GM19438 (cell line): Measurements from ENCODE around the gene PPP4R2.
"Not testable (repeated sequence)": the region's sequence is repeated elsewhere in the genome, so short reads cannot be mapped to it uniquely, and the experiment has no call there.

Source experiments
- ATAC-seq: cut with Tn5 transposase; IDR thresholded peaks from one replicate; pipeline ENCODE4 v1.9.1; 2021; ENCODE audit warnings: low read depth; ENCODE audit not compliant: unreplicated experiment

The PPP4R2 gene

DNA sequence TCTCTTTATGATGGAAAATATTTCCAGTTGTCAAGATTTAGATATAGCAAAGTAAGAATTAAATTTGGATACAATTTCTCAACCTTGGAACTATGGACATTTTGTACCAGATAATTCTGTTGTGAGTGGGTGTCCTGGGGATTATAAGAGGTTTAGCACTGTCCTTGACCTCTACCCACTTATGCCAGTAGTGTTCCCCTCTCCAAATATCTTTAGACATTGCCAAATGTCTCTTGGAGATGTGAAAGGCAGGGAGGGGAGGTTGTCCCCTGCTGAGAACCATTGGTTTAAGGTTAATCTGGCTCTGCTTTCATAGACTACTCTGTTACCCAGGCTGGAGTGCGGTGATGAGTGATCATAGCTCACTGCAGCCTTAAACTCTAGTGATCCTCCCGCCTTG lies 64.8 kb downstream of the PPP4R2 start, which contains the start of gene EBLN2:
Gene EBLN2, plus strand, starts transcription at position 244 of the 400 bp plus-strand sequence. CDS start 423 bp downstream, outside the sequence.
- ATAC-seq, result no peak

DNA sequence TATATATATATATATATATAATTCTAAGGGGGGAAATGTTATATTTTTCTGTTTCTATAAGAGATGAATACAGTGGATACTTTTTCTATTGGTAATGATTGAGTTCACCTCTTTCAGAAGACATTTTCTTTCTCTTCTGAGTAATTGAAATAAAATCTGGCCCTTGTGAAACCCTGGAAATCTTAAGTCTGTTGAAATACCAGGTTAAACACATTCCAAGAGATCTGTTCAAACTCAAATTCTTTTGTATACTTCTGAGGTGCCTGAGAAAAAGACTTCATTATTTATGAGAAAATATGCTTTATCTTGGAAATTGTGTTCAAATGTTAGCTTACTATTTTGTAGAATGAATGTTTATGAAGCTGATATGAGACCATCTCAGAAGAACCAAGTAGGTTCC lies 69.6 kb downstream of the PPP4R2 start:
- not testable (repeated sequence) for ATAC-seq

DNA sequence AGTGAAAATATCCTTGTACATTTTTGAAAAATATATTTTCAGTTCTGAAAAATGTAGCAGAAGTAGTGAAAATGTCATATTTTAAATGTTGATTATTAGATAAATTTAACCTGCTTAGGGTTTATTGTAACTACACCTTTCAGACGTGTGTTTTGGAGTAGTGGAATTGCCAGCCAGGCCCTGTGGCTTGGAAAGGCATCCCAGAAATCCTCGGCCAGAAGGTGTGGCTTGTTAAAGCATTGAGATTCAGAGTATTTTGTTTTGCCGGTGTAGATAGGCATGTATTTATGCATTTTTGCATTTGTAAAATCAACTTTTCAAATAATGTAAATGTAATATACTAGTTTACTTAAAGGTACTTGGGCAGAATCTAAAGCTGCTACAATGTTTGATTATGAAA lies 71.8 kb downstream of the PPP4R2 start:
- ATAC-seq, result no peak

DNA sequence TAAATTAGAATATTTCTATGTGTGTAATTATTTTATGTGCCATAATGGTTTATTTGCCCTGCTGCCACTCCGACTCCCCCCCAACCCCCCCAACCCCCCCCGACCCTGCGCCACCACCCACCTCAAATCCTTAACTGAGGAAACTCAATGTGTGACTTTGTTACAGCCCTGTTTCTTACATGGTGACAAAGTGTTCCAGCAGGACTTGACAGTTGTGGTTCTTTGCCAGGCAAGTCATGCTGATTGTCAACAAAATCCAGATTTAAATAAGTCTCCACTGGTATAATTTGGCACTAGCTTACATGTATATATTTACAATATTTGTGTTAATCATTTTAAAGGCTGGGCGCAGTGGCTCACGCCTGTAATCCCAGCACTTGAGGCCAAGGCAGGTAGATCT lies 72.6 kb downstream of the PPP4R2 start:
- ATAC-seq, result no peak

DNA sequence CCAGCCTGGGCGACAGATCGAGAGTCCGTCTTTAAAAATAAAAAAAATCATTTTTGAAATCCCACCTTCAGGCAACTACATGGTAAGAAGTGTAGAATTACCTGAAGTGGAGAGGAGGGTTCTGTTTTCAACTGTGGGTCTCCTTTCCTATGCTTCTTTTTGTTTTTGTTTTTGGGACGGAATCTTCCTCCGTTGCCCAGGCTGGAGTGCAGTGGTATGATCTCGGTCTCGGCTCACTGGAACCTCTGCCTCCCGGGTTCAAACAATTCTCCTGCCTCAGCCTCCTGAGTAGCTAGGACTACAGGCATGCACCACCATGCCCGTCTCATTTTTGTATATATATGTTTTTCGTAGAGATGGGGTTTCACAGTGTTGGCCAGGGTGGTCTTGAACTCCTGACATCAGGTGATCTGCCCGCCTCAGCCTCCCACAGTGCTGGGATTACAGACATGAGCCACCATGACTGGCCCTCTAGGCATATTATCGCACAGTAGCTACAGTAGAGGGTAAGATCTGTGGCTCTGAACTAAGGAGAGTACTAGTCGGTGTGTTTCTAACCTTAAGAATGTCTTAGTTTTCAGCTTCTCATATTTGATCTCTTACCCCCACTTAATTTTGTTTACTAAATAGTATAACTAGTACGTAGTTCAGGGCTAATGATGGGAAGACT lies 73.3 kb downstream of the PPP4R2 start:
- no peak for ATAC-seq

DNA sequence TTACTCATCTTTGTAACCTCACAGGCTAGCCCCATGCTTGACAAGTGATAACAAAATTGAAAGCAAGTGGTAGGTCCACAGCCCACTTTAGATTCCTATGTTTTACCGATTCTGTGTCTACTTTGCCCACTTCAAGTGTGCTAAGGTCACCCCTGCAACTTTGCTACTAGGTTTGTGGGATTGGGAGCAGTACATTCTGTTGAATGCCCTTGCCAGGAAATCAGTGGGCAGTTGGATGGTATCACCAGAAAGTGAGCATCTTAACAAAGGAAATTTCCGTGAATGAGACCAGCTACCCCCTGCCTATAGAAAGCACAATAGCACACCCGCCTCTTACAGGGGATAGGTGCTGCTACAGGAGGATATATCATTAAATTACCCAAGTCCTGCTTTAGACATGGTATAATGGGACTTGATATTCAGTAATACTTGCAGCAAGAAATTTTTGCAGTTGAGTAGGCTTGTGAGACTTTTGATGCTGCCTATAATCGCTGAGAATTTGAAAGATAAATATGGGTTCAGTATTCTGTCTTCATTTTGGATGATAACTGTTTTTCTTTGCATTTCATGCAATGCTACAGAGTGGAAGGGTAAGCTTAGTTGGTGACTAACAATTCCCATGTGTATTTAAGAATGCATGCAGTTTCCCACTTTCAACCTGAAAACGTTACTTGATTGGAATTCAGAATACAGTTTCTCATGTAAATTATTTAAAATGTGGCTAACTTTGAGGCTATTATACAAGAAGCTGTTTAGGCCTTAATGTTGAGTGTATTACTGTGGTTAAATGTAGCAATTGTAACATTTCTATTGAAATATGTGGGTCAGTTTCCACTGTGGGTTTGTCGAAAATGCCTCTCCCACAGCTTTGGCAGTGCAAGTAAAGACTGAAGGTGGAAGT lies 74.3 kb downstream of the PPP4R2 start:
- no peak for ATAC-seq

DNA sequence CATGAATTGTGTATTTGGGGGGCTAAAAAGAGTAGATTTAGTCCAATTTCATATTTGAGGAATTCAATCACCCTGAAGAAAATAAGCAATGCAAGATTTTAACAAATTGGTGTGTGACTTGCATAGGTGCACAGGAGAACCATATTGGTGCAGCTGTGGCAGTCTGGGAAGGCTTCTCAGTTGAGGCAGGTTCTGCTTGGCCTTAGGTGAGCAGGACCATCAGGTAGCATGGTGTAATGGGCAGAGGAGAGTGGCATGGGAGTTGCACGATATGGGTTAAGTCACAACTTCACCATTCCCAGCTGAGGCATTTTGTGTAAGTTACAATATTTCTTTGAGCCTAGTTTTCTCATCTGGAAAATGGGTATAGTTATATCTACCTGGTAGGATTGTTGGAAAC lies 75.3 kb downstream of the PPP4R2 start:
- ATAC-seq, result no peak

DNA sequence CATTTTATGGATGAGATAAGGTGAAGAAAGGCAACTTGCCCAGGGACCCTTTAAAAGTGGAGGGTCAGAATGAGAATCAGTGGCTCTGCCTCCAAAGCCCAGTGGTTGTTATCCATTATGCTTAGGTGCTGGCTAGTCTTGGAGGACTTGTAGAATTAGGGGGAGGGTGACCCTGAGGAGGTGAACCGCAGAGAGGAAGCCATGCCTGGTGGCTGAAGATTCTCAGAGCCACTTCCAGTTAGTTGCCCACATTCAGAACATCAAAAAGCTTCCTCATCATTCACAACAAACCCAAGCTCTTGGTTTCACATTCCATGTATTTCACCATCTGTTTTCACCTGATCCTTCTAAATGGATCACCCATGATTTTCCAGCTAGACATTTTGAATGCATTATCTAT lies 76.0 kb downstream of the PPP4R2 start:
- no peak for ATAC-seq

DNA sequence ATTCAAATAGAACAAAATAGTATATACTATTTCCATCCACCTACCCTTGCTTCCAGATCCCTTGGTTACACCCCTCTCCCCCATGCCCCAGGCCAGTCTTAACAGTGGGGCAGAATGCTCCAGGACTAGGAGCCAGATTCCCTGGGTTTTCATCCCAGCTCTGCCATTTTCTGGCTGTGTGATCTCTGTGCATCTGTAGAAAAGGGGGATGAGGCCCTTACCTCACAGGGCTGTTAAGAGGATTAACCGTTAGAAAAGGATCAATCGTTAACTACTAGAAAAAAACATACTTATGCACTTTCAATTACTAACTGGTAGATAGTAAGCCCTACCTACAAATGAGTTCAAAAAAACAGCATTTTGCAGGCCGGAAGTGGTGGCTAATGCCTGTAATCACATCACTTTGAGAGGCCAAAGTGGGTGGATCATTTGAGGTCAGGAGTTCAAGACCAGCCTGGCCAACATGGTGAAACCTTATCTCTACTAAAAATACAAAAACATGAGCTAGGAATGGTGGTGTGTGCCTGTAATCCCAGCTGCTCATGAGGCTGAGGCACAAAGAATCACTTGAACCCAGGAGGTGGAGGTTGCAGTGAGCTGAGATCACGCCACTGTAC lies 76.6 kb downstream of the PPP4R2 start:
- ATAC-seq, result no peak

DNA sequence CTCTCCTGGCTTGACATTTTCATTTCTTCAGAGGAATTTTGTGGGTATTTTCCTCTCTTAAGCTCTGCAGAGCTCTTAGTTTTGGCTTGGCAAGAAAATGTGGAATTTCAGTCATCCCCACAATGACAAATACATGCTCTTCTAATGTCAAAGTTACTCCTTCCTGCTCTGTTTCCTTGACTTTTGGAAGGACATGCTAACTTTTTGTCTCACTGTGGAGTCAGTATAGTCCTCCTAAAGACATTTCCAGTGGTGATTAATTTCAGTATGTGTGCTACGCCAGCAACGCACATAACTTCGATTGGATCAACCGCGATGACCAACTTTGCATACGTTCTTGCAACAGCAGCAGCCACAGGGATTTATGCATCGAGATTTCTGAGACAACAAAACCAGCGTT lies 78.2 kb downstream of the PPP4R2 start:
- no peak for ATAC-seq

DNA sequence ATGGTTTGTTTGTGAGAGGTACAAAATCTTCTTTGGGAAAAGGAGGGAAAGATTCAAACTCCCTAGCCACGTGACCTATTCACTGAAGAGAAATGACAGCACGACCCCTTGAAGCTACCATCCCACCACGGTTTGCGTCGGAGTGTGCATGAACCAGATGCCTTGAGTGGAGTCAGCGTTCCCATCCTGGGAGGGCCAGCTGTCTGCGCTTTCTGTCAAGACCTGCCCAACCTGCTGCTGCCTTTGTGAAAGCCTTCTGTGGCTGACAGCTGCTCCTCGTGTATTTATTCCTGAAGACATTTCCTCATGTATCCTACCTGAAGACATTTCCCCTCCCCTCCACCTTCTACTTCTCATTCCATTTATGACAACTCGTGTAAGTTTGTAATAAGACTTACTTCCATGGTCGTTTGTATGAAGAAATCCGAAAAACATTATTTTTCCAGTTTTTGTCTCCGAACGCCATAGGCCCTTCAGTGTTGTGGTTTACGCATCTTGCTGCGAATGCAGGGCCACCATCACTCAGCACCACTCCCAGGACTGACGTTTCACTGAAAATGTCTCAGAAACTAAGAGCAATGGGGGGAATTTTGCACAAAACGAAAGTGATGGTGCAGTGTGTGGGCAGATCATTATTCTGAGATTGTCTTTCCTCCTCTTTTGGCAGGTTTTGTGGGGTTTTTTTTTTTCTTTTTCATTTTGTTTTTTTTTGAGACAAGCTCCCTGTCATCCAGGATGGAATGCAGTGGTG lies 83.8 kb downstream of the PPP4R2 start:
- no peak for ATAC-seq

DNA sequence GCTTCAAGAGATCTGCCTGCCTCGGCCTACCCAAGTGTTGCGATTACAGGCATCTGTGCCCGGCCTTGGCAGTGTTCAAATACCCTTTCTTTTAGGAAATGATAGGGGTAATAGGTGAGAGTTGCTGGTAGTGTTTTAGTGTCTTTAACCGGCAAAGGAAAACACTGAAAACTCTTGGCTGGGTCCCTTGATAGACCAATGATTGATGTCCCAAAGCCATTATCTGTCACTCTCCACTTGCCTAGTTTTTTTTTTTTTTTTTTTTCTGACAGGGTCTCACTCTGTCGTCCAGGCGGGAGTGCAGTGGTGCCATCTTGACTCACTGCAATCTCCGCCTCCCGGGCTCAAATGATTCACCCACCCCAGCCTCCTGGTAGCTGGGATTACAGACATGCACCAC lies 84.5 kb downstream of the PPP4R2 start:
- ATAC-seq, result no peak

DNA sequence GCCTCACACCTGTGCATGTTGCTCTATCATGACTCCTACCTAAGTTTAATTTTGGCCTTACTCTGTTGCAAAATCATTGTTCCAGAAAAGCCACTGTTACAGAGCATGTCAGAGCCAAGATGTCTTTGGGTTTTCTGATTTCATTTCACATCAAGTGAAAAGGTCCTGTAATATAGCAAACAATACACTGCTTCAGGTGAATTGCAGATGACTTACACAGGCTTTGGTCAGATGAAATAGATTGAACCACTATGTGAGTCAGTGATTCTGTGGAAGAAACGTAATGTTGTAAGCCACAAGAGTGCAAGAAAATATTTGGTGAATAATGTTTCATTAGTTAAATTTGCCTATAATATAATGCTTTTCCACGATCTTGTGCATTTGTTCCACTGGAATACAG lies 87.6 kb downstream of the PPP4R2 start:
- ATAC-seq, result no peak

DNA sequence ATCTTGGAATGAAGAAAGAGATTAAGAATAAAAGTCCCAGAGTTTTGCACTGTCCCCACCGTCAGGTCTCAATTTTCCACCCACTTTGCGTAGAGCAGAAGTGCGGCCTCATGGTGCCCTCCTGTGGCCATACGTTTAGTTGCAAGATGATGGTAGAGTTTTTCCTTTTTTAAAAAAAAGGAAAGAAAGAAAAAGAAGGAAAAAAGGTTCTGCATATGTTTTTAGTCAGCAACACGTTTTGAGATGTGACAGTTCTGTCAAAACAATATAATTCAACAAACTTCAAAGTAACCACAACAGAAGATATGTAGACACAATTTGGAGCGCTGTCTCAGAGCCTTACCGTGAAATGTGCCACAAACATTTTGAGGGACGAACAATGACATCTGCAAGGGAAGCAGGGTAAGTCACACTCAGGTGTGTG lies 89.5 kb downstream of the PPP4R2 start:
- no peak for ATAC-seq

DNA sequence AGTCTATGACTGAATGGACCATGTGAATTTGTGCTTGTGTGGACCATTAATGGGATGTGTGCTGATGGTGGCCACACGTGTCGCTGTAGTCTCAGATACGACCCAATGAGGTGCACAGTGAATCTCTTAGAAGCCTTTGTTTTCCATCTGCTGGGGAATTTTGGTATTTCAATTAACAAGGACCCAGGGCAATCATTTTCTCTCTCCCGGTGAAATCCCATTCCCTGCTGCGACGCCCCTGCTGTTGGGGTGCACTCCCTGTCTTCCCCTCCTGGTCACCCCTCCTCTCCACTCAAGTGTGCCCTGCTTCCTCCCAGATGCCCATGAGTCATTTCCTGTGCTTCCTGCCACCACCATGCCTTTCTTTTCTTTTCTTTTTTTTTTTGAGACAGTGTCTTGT lies 97.5 kb downstream of the PPP4R2 start:
- ATAC-seq, result no peak

DNA sequence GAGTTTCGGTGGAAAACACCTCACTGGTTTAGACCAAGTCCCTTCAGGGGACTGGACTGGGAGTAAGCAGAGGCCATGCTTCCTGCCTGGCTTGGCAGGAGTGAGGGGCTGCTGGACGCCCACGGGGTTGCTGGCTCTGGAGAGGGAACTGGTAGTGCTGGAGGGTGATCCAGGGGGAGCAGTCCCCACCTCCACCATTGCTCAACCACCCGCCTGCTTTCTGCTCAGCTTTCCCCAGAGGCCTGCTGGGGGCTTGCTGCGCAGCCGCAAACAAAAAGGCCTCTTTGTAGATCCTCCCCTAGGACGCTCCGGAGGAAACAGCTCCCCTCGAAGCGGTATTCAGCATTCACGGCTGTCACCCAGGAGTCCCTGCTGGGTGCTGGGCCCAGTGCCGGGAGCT lies 98.3 kb downstream of the PPP4R2 start:
- no peak for ATAC-seq

DNA sequence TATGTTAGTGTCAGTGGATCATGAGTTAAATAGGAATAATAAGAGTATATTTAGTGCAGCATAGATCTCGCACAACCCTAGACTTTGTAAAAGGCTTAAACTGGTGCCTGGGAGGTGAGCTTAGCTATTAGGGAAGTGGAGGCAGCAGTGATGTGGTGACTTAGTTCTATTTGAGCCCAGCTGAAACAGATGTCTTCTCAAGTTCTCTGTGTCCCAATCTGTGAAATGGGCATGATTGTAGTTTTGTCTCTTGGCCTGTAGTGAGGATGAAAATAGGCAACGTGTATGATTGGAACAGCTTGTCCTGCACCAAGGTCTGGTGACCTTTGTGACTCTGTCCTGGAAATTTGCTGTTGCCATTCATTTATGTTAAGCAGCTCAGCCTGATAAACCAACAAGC lies 99.6 kb downstream of the PPP4R2 start:
- no peak for ATAC-seq

DNA sequence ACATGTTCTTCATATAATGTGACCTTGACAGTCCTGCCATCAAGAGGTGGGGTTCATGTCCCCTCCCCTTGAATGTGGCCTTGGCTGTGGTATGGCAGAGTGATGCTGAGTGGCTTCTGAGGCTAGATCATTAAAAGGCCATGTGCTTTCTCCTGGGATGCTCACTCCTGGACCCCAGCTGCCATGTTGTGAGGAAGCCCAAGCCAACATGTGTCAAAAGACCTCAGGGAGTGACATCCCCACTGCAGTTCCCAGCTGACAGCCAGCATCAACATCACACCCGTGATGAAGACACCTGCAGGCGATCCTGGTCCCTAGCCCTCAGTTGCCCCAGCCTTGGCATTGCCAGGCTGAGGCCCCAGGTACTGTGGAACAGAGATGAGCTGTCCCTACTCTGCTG lies 101.4 kb downstream of the PPP4R2 start:
- ATAC-seq, result no peak

DNA sequence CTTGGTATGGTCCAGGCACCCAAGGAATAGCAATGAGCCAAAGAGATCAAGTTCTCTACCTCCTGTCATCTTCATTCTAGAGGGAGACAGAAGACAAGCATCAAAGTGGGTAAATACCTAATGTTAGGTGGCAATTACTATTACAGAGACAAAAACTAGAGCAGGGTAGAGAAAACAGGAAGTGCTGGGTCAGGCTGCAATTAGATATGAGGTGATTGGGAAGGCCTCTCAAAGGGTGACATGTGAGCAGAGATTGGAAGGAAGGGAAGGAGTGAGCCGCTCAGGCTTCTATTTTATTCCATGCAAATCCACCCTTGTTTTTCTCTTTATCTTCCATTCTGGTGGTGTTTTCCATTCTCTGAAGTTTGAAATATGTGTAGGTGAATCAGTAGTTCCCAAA lies 102.3 kb downstream of the PPP4R2 start:
- ATAC-seq, result no peak

DNA sequence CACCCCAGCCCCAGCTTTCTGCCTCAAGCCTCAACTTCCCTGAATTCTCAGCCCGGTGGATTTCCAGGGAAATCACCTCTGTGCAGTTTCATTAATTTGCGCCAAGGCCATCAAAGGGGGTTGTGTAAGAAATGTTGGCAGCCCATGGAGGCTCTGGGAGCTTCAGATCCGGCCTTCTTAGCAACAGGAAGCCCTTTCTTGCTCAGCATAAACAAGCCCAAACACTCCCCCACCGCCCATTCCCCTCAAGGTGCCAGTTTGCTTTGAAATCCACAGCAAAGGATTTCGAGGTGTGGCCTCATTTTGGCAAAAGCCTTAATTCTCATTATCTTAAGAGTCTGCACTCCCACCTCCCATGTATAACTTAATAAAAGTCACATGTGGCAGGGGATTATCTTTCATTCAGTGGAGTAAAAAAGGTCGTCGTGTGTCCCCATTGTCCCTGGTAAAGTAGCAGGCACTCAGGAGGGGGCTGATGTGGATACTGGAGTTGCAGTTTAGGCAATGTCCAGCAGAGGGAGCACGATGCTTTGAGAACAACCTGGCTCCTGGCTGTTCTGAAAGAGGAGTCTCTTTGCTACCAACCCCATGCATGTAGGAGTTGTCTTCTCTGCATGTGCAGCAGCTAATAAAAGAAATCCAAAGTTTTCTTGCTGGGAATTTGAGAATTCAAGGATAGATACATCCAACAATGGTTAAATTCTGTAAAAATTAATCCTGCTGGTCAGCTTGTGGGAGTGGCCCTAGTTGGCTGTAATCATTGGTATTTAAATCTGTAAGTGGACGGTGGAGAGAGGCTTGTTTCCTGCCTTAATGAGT lies 104.3 kb downstream of the PPP4R2 start:
- ATAC-seq, result no peak
